Measurements from ENCODE around the gene FGB. TPM values are rescaled to one million over a fixed set of nuclear protein-coding genes. Genes with fewer than 3 reads are reported as not detected.
A peak's percentile ranks its signal among the peaks of the same experiment; 100 is the strongest.

The FGB gene
- not detected for polyA plus RNA-seq

GRCh38 chr4:154562697-154563254, at the start of gene FGB:
Gene FGB (plus strand): TSS chr4:154563011. CDS start chr4:154563019, 8 bp downstream.
- 68 to 71% methylated on average over 2 of the region's 2 CpGs for WGBS, 2 donors
- no peaks in the 10 kb centered on the region for H3K9me3 ChIP-seq (ENCODE audit: control insufficient read depth in 2 of 2, insufficient read depth in 1 of 2, low read depth in 1 of 2, low read length in 1 of 2)
- no peak within 1 kb of the TSS for H3K4me3 ChIP-seq (ENCODE audit: low read depth in 1 of 2, low read length in 2 of 2)
- no peak within 1 kb of the TSS for H3K27ac ChIP-seq (ENCODE audit: low read depth in 2 of 2, low read length in 1 of 2)
- H3K27me3 ChIP-seq (ENCODE audit: control insufficient read depth in 1 of 2, insufficient read depth in 2 of 2, low read length in 2 of 2) = no peaks in the 10 kb centered on the region
- no peaks in the 10 kb centered on the region for H3K36me3 ChIP-seq (ENCODE audit: control insufficient read depth in 2 of 2, insufficient read depth in 2 of 2, low read length in 1 of 2)
- no peaks in the 10 kb centered on the region for H3K4me1 ChIP-seq (ENCODE audit: control insufficient read depth in 2 of 2, insufficient read depth in 2 of 2, low read length in 1 of 2)

- WGBS, 2 donors = 12 to 13% methylated on average over 1 of the region's 1 CpG
Observed at GRCh38 chr4:154516318-154517029, 46.3 kb upstream of the FGB start.

GRCh38 chr4:154517591-154517990, 45.2 kb upstream of the FGB start:
- no peaks in the 10 kb centered on the region for H3K27me3 ChIP-seq (ENCODE audit: control insufficient read depth in 1 of 2, insufficient read depth in 2 of 2, low read length in 2 of 2)
- no peaks in the 10 kb centered on the region for H3K36me3 ChIP-seq (ENCODE audit: control insufficient read depth in 2 of 2, insufficient read depth in 2 of 2, low read length in 1 of 2)
- H3K4me1 ChIP-seq (ENCODE audit: control insufficient read depth in 2 of 2, insufficient read depth in 2 of 2, low read length in 1 of 2) = no peaks in the 10 kb centered on the region
- no peak overlapping the region for H3K4me3 ChIP-seq (ENCODE audit: low read depth in 1 of 2, low read length in 2 of 2)
- 73 to 82% methylated on average over 4 of the region's 4 CpGs for WGBS, 2 donors
- H3K9me3 ChIP-seq (ENCODE audit: control insufficient read depth in 2 of 2, insufficient read depth in 1 of 2, low read depth in 1 of 2, low read length in 1 of 2) = no peaks in the 10 kb centered on the region
- H3K27ac ChIP-seq (ENCODE audit: low read depth in 2 of 2, low read length in 1 of 2) = no peak overlapping the region

More at GRCh38 chr4:154516318-154517029, 46.3 kb upstream of the FGB start:
- H3K36me3 ChIP-seq (ENCODE audit: control insufficient read depth in 2 of 2, insufficient read depth in 2 of 2, low read length in 1 of 2) = no peaks in the 10 kb centered on the region
- no peaks in the 10 kb centered on the region for H3K27me3 ChIP-seq (ENCODE audit: control insufficient read depth in 1 of 2, insufficient read depth in 2 of 2, low read length in 2 of 2)
- H3K4me1 ChIP-seq (ENCODE audit: control insufficient read depth in 2 of 2, insufficient read depth in 2 of 2, low read length in 1 of 2) = no peaks in the 10 kb centered on the region
- H3K27ac ChIP-seq (ENCODE audit: low read depth in 2 of 2, low read length in 1 of 2) = no peak overlapping the region
- no peaks in the 10 kb centered on the region for H3K9me3 ChIP-seq (ENCODE audit: control insufficient read depth in 2 of 2, insufficient read depth in 1 of 2, low read depth in 1 of 2, low read length in 1 of 2)
- H3K4me3 ChIP-seq (ENCODE audit: low read depth in 1 of 2, low read length in 2 of 2) = no peak overlapping the region

- Histone ChIP-seq H3K27me3 (ENCODE audit: control insufficient read depth in 1 of 2, insufficient read depth in 2 of 2, low read length in 2 of 2) (no peaks in the 10 kb centered on the region), H3K27ac (ENCODE audit: low read depth in 2 of 2, low read length in 1 of 2) (no peak overlapping the region), H3K9me3 (ENCODE audit: control insufficient read depth in 2 of 2, insufficient read depth in 1 of 2, low read depth in 1 of 2, low read length in 1 of 2) (no peaks in the 10 kb centered on the region), H3K4me3 (ENCODE audit: low read depth in 1 of 2, low read length in 2 of 2) (no peak overlapping the region), H3K36me3 (ENCODE audit: control insufficient read depth in 2 of 2, insufficient read depth in 2 of 2, low read length in 1 of 2) (no peaks in the 10 kb centered on the region), H3K4me1 (ENCODE audit: control insufficient read depth in 2 of 2, insufficient read depth in 2 of 2, low read length in 1 of 2) (no peaks in the 10 kb centered on the region)
- 81 to 83% methylated on average over 4 of the region's 4 CpGs for WGBS, 2 donors
Observed at GRCh38 chr4:154519214-154519613, 43.6 kb upstream of the FGB start.

GRCh38 chr4:154521607-154522006, 41.2 kb upstream of the FGB start:
- H3K9me3 ChIP-seq (ENCODE audit: control insufficient read depth in 2 of 2, insufficient read depth in 1 of 2, low read depth in 1 of 2, low read length in 1 of 2) = no peaks in the 10 kb centered on the region
- H3K36me3 ChIP-seq (ENCODE audit: control insufficient read depth in 2 of 2, insufficient read depth in 2 of 2, low read length in 1 of 2) = no peaks in the 10 kb centered on the region
- no peak overlapping the region for H3K27ac ChIP-seq (ENCODE audit: low read depth in 2 of 2, low read length in 1 of 2)
- no peaks in the 10 kb centered on the region for H3K27me3 ChIP-seq (ENCODE audit: control insufficient read depth in 1 of 2, insufficient read depth in 2 of 2, low read length in 2 of 2)
- no peak overlapping the region for H3K4me3 ChIP-seq (ENCODE audit: low read depth in 1 of 2, low read length in 2 of 2)
- H3K4me1 ChIP-seq (ENCODE audit: control insufficient read depth in 2 of 2, insufficient read depth in 2 of 2, low read length in 1 of 2) = no peaks in the 10 kb centered on the region

GRCh38 chr4:154526151-154526550, 36.7 kb upstream of the FGB start:
- H3K27me3 ChIP-seq (ENCODE audit: control insufficient read depth in 1 of 2, insufficient read depth in 2 of 2, low read length in 2 of 2) = no peaks in the 10 kb centered on the region
- WGBS, 2 donors = 24 to 34% methylated on average over 2 of the region's 2 CpGs
- H3K27ac ChIP-seq (ENCODE audit: low read depth in 2 of 2, low read length in 1 of 2) = no peak overlapping the region
- no peak overlapping the region for H3K4me3 ChIP-seq (ENCODE audit: low read depth in 1 of 2, low read length in 2 of 2)
- H3K9me3 ChIP-seq (ENCODE audit: control insufficient read depth in 2 of 2, insufficient read depth in 1 of 2, low read depth in 1 of 2, low read length in 1 of 2) = no peaks in the 10 kb centered on the region
- no peaks in the 10 kb centered on the region for H3K36me3 ChIP-seq (ENCODE audit: control insufficient read depth in 2 of 2, insufficient read depth in 2 of 2, low read length in 1 of 2)
- no peaks in the 10 kb centered on the region for H3K4me1 ChIP-seq (ENCODE audit: control insufficient read depth in 2 of 2, insufficient read depth in 2 of 2, low read length in 1 of 2)

GRCh38 chr4:154527308-154527707, 35.5 kb upstream of the FGB start:
- Histone ChIP-seq H3K4me3 (ENCODE audit: low read depth in 1 of 2, low read length in 2 of 2) (no peak overlapping the region), H3K27me3 (ENCODE audit: control insufficient read depth in 1 of 2, insufficient read depth in 2 of 2, low read length in 2 of 2) (no peaks in the 10 kb centered on the region), H3K4me1 (ENCODE audit: control insufficient read depth in 2 of 2, insufficient read depth in 2 of 2, low read length in 1 of 2) (no peaks in the 10 kb centered on the region), H3K9me3 (ENCODE audit: control insufficient read depth in 2 of 2, insufficient read depth in 1 of 2, low read depth in 1 of 2, low read length in 1 of 2) (no peaks in the 10 kb centered on the region), H3K27ac (ENCODE audit: low read depth in 2 of 2, low read length in 1 of 2) (no peak overlapping the region), H3K36me3 (ENCODE audit: control insufficient read depth in 2 of 2, insufficient read depth in 2 of 2, low read length in 1 of 2) (no peaks in the 10 kb centered on the region)
- 81 to 82% methylated on average over 4 of the region's 4 CpGs for WGBS, 2 donors

GRCh38 chr4:154528869-154529268, 33.9 kb upstream of the FGB start:
- 36 to 51% methylated on average over 2 of the region's 2 CpGs for WGBS, 2 donors
- Histone ChIP-seq H3K27ac (ENCODE audit: low read depth in 2 of 2, low read length in 1 of 2) (peak overlapping the region; percentile 38 to 66), H3K4me3 (ENCODE audit: low read depth in 1 of 2, low read length in 2 of 2) (no peak overlapping the region), H3K9me3 (ENCODE audit: control insufficient read depth in 2 of 2, insufficient read depth in 1 of 2, low read depth in 1 of 2, low read length in 1 of 2) (no peaks in the 10 kb centered on the region), H3K27me3 (ENCODE audit: control insufficient read depth in 1 of 2, insufficient read depth in 2 of 2, low read length in 2 of 2) (no peaks in the 10 kb centered on the region), H3K4me1 (ENCODE audit: control insufficient read depth in 2 of 2, insufficient read depth in 2 of 2, low read length in 1 of 2) (no peaks in the 10 kb centered on the region), H3K36me3 (ENCODE audit: control insufficient read depth in 2 of 2, insufficient read depth in 2 of 2, low read length in 1 of 2) (no peaks in the 10 kb centered on the region)

- 40 to 70% methylated on average over 4 of the region's 4 CpGs for WGBS, 2 donors
- Histone ChIP-seq H3K27me3 (ENCODE audit: control insufficient read depth in 1 of 2, insufficient read depth in 2 of 2, low read length in 2 of 2) (no peaks in the 10 kb centered on the region), H3K4me1 (ENCODE audit: control insufficient read depth in 2 of 2, insufficient read depth in 2 of 2, low read length in 1 of 2) (no peaks in the 10 kb centered on the region), H3K27ac (ENCODE audit: low read depth in 2 of 2, low read length in 1 of 2) (peak overlapping the region; percentile 65 to 68), H3K9me3 (ENCODE audit: control insufficient read depth in 2 of 2, insufficient read depth in 1 of 2, low read depth in 1 of 2, low read length in 1 of 2) (no peaks in the 10 kb centered on the region), H3K4me3 (ENCODE audit: low read depth in 1 of 2, low read length in 2 of 2) (no peak overlapping the region), H3K36me3 (ENCODE audit: control insufficient read depth in 2 of 2, insufficient read depth in 2 of 2, low read length in 1 of 2) (no peaks in the 10 kb centered on the region)
Observed at GRCh38 chr4:154529728-154530519, 32.9 kb upstream of the FGB start.
